ENCODE measurements around the gene SCOC.

GRCh38 chr4:140388015-140388414, 14.6 kb downstream of the SCOC start:
- TF ChIP-seq CTCF (IDR thresholded peaks at IDR 0.05) (no peak), POLR2A (IDR thresholded peaks at IDR 0.05) (no peak)

Data from lower leg skin (tissue), 3 donors.